OCI-LY1 (cell line): ENCODE data around the gene NEK4.

Experiments used
- EZH2 ChIP-seq: fragments of 200-600 bp; sonication (generic), shearing (Covaris generic); IDR thresholded peaks from 2 replicates; pipeline ENCODE4 v1.8.0; 2017; ENCODE audit warnings: borderline replicate concordance, mixed run types, mild to moderate bottlenecking, antibody characterized with exemption, low read length, moderate library complexity, mixed read lengths
- TF ChIP-seq, protein P1 (sequence below): fragments of 200-600 bp; sonication (generic), shearing (Covaris generic); IDR thresholded peaks from 2 replicates; pipeline ENCODE4 v1.5.1; 2017; ENCODE audit warnings: mild to moderate bottlenecking, antibody characterized with exemption, low read length, moderate library complexity, mixed read lengths

- TF ChIP-seq, protein P1, sequence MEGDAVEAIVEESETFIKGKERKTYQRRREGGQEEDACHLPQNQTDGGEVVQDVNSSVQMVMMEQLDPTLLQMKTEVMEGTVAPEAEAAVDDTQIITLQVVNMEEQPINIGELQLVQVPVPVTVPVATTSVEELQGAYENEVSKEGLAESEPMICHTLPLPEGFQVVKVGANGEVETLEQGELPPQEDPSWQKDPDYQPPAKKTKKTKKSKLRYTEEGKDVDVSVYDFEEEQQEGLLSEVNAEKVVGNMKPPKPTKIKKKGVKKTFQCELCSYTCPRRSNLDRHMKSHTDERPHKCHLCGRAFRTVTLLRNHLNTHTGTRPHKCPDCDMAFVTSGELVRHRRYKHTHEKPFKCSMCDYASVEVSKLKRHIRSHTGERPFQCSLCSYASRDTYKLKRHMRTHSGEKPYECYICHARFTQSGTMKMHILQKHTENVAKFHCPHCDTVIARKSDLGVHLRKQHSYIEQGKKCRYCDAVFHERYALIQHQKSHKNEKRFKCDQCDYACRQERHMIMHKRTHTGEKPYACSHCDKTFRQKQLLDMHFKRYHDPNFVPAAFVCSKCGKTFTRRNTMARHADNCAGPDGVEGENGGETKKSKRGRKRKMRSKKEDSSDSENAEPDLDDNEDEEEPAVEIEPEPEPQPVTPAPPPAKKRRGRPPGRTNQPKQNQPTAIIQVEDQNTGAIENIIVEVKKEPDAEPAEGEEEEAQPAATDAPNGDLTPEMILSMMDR: no peak
- TF ChIP-seq EZH2: no peak
Measured at GRCh38 chr3:52789746-52790040, 19.0 kb upstream of the NEK4 start.
